HCT116 (cell line): ENCODE measurements around the gene ATG10. TPM values are rescaled to one million over a fixed set of nuclear protein-coding genes. Genes with fewer than 3 reads are reported as not detected.

Experiments used
- ATAC-seq: fragments of 200-7000 bp; cut with Tn5 transposase; 2 replicates; pipeline ENCODE4 v1.9.1; 2020; ENCODE audit warnings: mild to moderate bottlenecking, moderate library complexity
- BruUV-seq: library from RNA; stranded (reverse); fragments of 400-500 nt; replicated peaks from 2 replicates; lab custom pipeline; 2021; lab: Mats Ljungman, UMichigan
- CTCF ChIA-PET: fragments of 300-600 bp; sonication (Branson Sonifier 250); formaldehyde crosslinking; loops from one replicate; lab custom pipeline; 2021; ENCODE audit warnings: antibody characterized with exemption; lab: Charles Lee
- POLR2A ChIA-PET: fragments of 300-600, 350-600 bp; sonication (Branson Sonifier 250); formaldehyde crosslinking; loops from one replicate; lab custom pipeline; 2021; ENCODE audit warnings: antibody characterized with exemption; lab: Charles Lee
- RAD21 ChIA-PET, 2 experiments: fragments of 300-600 bp; sonication (Branson Sonifier 250); formaldehyde crosslinking; loops; one replicate each; lab custom pipeline; 2023; ENCODE audit warnings: low total read pairs in 2 of 2; ENCODE audit not compliant: uncharacterized antibody in 2 of 2, unreplicated experiment in 2 of 2, low non-redundant PET in 1 of 2; lab: Charles Lee
- DNase-seq: peaks from one replicate; pipeline ENCODE4 v3.0.0-alpha.2; 2010; ENCODE audit warnings: low read depth, low spot score
- H2AFZ ChIP-seq: fragments of 200-600 bp; shearing (Covaris generic), sonication (generic); 2 replicates; pipeline ENCODE4 v1.6.1; 2017; ENCODE audit warnings: low read depth, mixed run types, mixed read lengths, antibody characterized with exemption, low read length; ENCODE audit not compliant: poor library complexity, severe bottlenecking
- H3K27ac ChIP-seq: 2 replicates; pipeline ENCODE4 v1.5.1; 2012; ENCODE audit warnings: low read depth, low read length
- H3K27me3 ChIP-seq: fragments of 200-600 bp; sonication (generic); 2 replicates; pipeline ENCODE4 v1.6.1; 2016; ENCODE audit warnings: mixed run types, low read length, mixed read lengths; ENCODE audit not compliant: insufficient read depth
- H3K36me3 ChIP-seq, 2 experiments: fragments of 200-500 bp in 1 of 2; fragments of 200-600 bp in 1 of 2; sonication (Bioruptor generic) in 1 of 2; sonication (generic) in 1 of 2; 2 replicates each; pipeline versions ENCODE4 v1.5.1 to v1.6.1; 2014 to 2016; ENCODE audit warnings: low read length in 2 of 2, inconsistent platforms in 1 of 2, mixed read lengths in 1 of 2, mixed run types in 1 of 2; ENCODE audit not compliant: insufficient read depth in 2 of 2, control insufficient read depth in 1 of 2
- H3K4me1 ChIP-seq, 2 experiments: fragments of 200-600 bp in 1 of 2; sonication (generic) in 1 of 2; 2 replicates each; pipeline versions ENCODE4 v1.5.1 to v1.6.1; 2012 to 2017; ENCODE audit warnings: low read length in 2 of 2, inconsistent platforms in 1 of 2, mild to moderate bottlenecking in 1 of 2, mixed read lengths in 1 of 2, mixed run types in 1 of 2, moderate library complexity in 1 of 2; ENCODE audit not compliant: insufficient read depth in 2 of 2, control insufficient read depth in 1 of 2
- H3K4me2 ChIP-seq: fragments of 200-600 bp; sonication (generic); 2 replicates; pipeline ENCODE4 v1.6.1; 2017; ENCODE audit warnings: mixed run types, low read length, mixed read lengths
- H3K4me3 ChIP-seq, 2 experiments: fragments of 200-600 bp in 1 of 2; sonication (generic) in 1 of 2; replicated peaks in 1 of 2; 2 replicates each; pipeline ENCODE4 v1.5.1; 2011 to 2016; ENCODE audit warnings: low read length in 2 of 2, control low read depth in 1 of 2, low read depth in 1 of 2, mild to moderate bottlenecking in 1 of 2, mixed read lengths in 1 of 2, mixed run types in 1 of 2
- H3K79me2 ChIP-seq: fragments of 200-600 bp; sonication (generic); 2 replicates; pipeline ENCODE4 v1.6.1; 2017; ENCODE audit warnings: mild to moderate bottlenecking, mixed run types, low read length, moderate library complexity, mixed read lengths; ENCODE audit not compliant: insufficient read depth
- H3K9ac ChIP-seq: fragments of 200-600 bp; sonication (generic); 2 replicates; pipeline ENCODE4 v1.6.1; 2016; ENCODE audit warnings: low read length, mixed read lengths
- H3K9me2 ChIP-seq: fragments of 200-600 bp; sonication (generic), shearing (Covaris generic); 2 replicates; pipeline ENCODE4 v1.6.1; 2017; ENCODE audit warnings: mixed run types, mild to moderate bottlenecking, moderate library complexity; ENCODE audit not compliant: insufficient read depth
- H3K9me3 ChIP-seq, 2 experiments: fragments of 200-500 bp in 1 of 2; fragments of 200-600 bp in 1 of 2; sonication (Bioruptor generic) in 1 of 2; sonication (generic) in 1 of 2; 2 replicates each; pipeline ENCODE4 v1.6.1; 2014 to 2017; ENCODE audit warnings: low read length in 2 of 2, mixed read lengths in 2 of 2, inconsistent platforms in 1 of 2, low read depth in 1 of 2, mild to moderate bottlenecking in 1 of 2, mixed run types in 1 of 2, moderate library complexity in 1 of 2; ENCODE audit not compliant: control insufficient read depth in 1 of 2, insufficient read depth in 1 of 2
- H4K20me1 ChIP-seq: fragments of 200-600 bp; sonication (generic), shearing (Covaris generic); 2 replicates; pipeline ENCODE4 v1.6.1; 2017; ENCODE audit warnings: mixed run types, mild to moderate bottlenecking, moderate library complexity; ENCODE audit not compliant: insufficient read depth
- ELF1 ChIP-seq: IDR thresholded peaks from 2 replicates; pipeline ENCODE4 v1.6.1; 2012; ENCODE audit warnings: low read depth, borderline replicate concordance
- EZH2 ChIP-seq: fragments of 200-600 bp; sonication (generic); IDR thresholded peaks from 2 replicates; pipeline ENCODE4 v1.6.1; 2017; ENCODE audit warnings: antibody characterized with exemption, mixed run types
- EZH2phosphoT487 ChIP-seq: fragments of 200-600 bp; IDR thresholded peaks from 2 replicates; pipeline ENCODE4 v1.6.1; 2018; ENCODE audit warnings: antibody characterized with exemption, borderline replicate concordance
- FOSL1 ChIP-seq: IDR thresholded peaks from 2 replicates; pipeline ENCODE4 v1.6.1; 2012; ENCODE audit warnings: low read depth
- JUND ChIP-seq: IDR thresholded peaks from 2 replicates; pipeline ENCODE4 v1.6.1; 2012
- POLR2A ChIP-seq: IDR thresholded peaks from 2 replicates; pipeline ENCODE4 v1.7.0; 2011; ENCODE audit warnings: borderline replicate concordance; ENCODE audit not compliant: insufficient read depth, insufficient read length; ENCODE audit errors: extremely low read depth
- POLR2AphosphoS5 ChIP-seq: IDR thresholded peaks from 2 replicates; pipeline ENCODE4 v1.6.1; 2011; ENCODE audit warnings: mild to moderate bottlenecking, low read depth, low read length, moderate library complexity
- RAD21 ChIP-seq: IDR thresholded peaks from 2 replicates; pipeline ENCODE4 v1.6.1; 2012; ENCODE audit warnings: low read depth, mild to moderate bottlenecking
- REST ChIP-seq: IDR thresholded peaks from 2 replicates; pipeline ENCODE4 v1.6.1; 2012; ENCODE audit warnings: low read depth
- SIN3A ChIP-seq: IDR thresholded peaks from 2 replicates; pipeline ENCODE4 v1.6.1; 2012; ENCODE audit warnings: low read depth
- SP1 ChIP-seq: IDR thresholded peaks from 2 replicates; pipeline ENCODE4 v1.6.1; 2012; ENCODE audit warnings: low read depth
- SRF ChIP-seq: IDR thresholded peaks from 2 replicates; pipeline ENCODE4 v1.6.1; 2012; ENCODE audit warnings: low read depth
- ZNF274 ChIP-seq: fragments of 200-500 bp; sonication (Bioruptor generic); IDR thresholded peaks from 2 replicates; pipeline ENCODE4 v1.6.1; 2014; ENCODE audit warnings: mild to moderate bottlenecking, low read depth, low read length, inconsistent platforms
- intact Hi-C: fragments of 100-400 bp; cut with micrococcal nuclease; formaldehyde crosslinking; loops from 2 replicates; pipeline ENCODE4 v1.10.0; 2022
- total RNA-seq: library from RNA; stranded (reverse); gene quantifications from one replicate; pipeline ENCODE4 v1.2.1, GENCODE V29; 2021; ENCODE audit not compliant: unreplicated experiment
- TF ChIP-seq, protein P1 (sequence below): IDR thresholded peaks from 2 replicates; pipeline ENCODE4 v1.6.1; 2011; ENCODE audit warnings: mild to moderate bottlenecking, low read length, moderate library complexity; ENCODE audit not compliant: insufficient replicate concordance; ENCODE audit errors: extremely low read depth
- TF ChIP-seq, protein P2 (sequence below), 3 experiments: fragments of 200-600 bp in 1 of 3; sonication (generic) in 1 of 3; IDR thresholded peaks in 2 of 3; conservative IDR thresholded peaks in 1 of 3; 2 replicates each; pipeline ENCODE4 v1.5.1; 2012 to 2017; ENCODE audit warnings: low read depth in 2 of 3, low read length in 2 of 3, antibody characterized with exemption in 1 of 3, borderline replicate concordance in 1 of 3, control low read depth in 1 of 3, mild to moderate bottlenecking in 1 of 3, mixed read lengths in 1 of 3, mixed run types in 1 of 3, moderate library complexity in 1 of 3; ENCODE audit not compliant: insufficient read depth in 1 of 3

ATG10 gene
- total RNA-seq, 1 experiment from 2014 or later, result 9.4 TPM

DNA sequence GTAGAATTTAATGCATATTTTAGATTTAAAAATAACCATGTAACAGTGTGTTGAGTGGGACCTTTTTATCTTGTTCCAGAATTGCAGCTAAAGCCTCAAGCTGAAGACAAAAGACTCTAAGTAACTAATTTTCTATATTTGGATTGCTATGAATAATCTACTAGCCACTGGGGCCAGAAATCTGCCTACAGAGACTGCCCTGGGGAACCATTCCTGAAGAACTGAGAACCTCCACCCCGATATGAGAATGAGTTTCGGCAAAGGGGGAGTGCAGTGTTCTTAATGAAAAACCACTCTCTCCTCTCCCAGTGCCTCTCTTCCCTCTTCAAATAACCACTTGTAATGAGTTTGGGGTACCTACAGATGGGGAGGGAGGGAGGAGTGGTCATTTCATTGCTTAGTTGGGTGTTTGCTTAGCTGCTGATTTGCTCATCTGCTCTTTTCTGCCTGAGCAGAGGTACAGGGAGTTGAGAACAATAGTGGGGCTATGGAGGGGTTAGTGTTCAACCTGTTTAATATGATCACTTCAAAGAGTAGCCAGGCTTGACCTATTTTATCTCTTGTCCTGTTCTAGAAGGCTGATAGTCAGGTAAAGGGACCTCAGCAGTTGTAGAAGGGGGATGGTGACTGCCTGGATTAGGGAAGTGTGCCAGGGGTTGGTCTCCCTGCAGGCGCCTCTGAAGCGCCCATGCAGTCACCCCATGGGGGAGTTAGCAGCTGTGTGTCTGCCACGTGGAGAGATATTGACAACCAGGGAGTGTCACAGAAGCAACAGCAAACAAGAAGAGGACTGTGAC is 47.7 kb downstream of the ATG10 start:
- H3K9ac ChIP-seq, result no peak overlapping the region
- no peak overlapping the region for H3K4me3 ChIP-seq
- ChIA-PET CTCF (no interaction called here), POLR2A (no interaction called here), RAD21 (no interaction called here)
- no peaks in the 10 kb centered on the region for H3K79me2 ChIP-seq
- no TSS peak for BruUV-seq
- H2AFZ ChIP-seq, result no peak overlapping the region
- no peak overlapping the region for H3K27ac ChIP-seq
- H3K4me1 ChIP-seq, result no peaks in the 10 kb centered on the region
- H3K9me2 ChIP-seq, result no peaks in the 10 kb centered on the region
- no peak for ATAC-seq
- no peaks in the 10 kb centered on the region for H3K27me3 ChIP-seq
- no peaks in the 10 kb centered on the region for H3K9me3 ChIP-seq
- intact Hi-C loops, result no loop called here
- H3K4me2 ChIP-seq, result no peak overlapping the region
- no peaks in the 10 kb centered on the region for H3K36me3 ChIP-seq
- no peaks in the 10 kb centered on the region for H4K20me1 ChIP-seq
- DNase-seq, result no peak
- TF ChIP-seq, protein P1, sequence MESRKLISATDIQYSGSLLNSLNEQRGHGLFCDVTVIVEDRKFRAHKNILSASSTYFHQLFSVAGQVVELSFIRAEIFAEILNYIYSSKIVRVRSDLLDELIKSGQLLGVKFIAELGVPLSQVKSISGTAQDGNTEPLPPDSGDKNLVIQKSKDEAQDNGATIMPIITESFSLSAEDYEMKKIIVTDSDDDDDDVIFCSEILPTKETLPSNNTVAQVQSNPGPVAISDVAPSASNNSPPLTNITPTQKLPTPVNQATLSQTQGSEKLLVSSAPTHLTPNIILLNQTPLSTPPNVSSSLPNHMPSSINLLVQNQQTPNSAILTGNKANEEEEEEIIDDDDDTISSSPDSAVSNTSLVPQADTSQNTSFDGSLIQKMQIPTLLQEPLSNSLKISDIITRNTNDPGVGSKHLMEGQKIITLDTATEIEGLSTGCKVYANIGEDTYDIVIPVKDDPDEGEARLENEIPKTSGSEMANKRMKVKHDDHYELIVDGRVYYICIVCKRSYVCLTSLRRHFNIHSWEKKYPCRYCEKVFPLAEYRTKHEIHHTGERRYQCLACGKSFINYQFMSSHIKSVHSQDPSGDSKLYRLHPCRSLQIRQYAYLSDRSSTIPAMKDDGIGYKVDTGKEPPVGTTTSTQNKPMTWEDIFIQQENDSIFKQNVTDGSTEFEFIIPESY, result no peak
- TF ChIP-seq FOSL1 (no peak), SRF (no peak), EZH2 (no peak), ZNF274 (no peak), SP1 (no peak), POLR2A (no peak), RAD21 (no peak), REST (no peak), EZH2phosphoT487 (no peak), JUND (no peak), POLR2AphosphoS5 (no peak), ELF1 (no peak), SIN3A (no peak)
- TF ChIP-seq, protein P2, sequence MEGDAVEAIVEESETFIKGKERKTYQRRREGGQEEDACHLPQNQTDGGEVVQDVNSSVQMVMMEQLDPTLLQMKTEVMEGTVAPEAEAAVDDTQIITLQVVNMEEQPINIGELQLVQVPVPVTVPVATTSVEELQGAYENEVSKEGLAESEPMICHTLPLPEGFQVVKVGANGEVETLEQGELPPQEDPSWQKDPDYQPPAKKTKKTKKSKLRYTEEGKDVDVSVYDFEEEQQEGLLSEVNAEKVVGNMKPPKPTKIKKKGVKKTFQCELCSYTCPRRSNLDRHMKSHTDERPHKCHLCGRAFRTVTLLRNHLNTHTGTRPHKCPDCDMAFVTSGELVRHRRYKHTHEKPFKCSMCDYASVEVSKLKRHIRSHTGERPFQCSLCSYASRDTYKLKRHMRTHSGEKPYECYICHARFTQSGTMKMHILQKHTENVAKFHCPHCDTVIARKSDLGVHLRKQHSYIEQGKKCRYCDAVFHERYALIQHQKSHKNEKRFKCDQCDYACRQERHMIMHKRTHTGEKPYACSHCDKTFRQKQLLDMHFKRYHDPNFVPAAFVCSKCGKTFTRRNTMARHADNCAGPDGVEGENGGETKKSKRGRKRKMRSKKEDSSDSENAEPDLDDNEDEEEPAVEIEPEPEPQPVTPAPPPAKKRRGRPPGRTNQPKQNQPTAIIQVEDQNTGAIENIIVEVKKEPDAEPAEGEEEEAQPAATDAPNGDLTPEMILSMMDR (IDR thresholded peaks at IDR 0.05 in 2 of 3, conservative IDR thresholded peaks at IDR 0.05 in 1 of 3; ENCODE audit: borderline replicate concordance in 1 of 3, insufficient read depth in 1 of 3, low read depth in 2 of 3, low read length in 2 of 3), result no peak
- TF ChIP-seq, all 23 proteins: peak for 0
